IMR-90 (cell line): ENCODE results near the gene DRC3.
A peak's percentile ranks its signal among the peaks of the same experiment; 100 is the strongest.

Experiments used
- BHLHE40 ChIP-seq: fragments of 150-350 bp; IDR thresholded peaks from 2 replicates; pipeline ENCODE4 v1.6.1; 2016; ENCODE audit warnings: mild to moderate bottlenecking, low read depth, low read length
- CEBPB ChIP-seq: IDR thresholded peaks from 2 replicates; pipeline ENCODE4 v1.6.1; 2012; ENCODE audit warnings: low read depth, low read length, improper control_type of control experiment
- CHD1 ChIP-seq: IDR thresholded peaks from 2 replicates; pipeline ENCODE4 v1.6.1; 2012; ENCODE audit warnings: low read depth, low read length, improper control_type of control experiment
- CTCF ChIP-seq: conservative IDR thresholded peaks from 2 replicates; pipeline ENCODE4 v1.5.1; 2012; ENCODE audit warnings: mild to moderate bottlenecking, low read depth, low read length, improper control_type of control experiment
- ELK1 ChIP-seq: fragments of 150-350 bp; IDR thresholded peaks from 2 replicates; pipeline ENCODE4 v1.6.1; 2016; ENCODE audit warnings: low read depth, mild to moderate bottlenecking, low read length, moderate library complexity, borderline replicate concordance
- MAFK ChIP-seq: IDR thresholded peaks from 2 replicates; pipeline ENCODE4 v1.6.1; 2012; ENCODE audit warnings: low read depth, low read length, improper control_type of control experiment
- POLR2A ChIP-seq: IDR thresholded peaks from 2 replicates; pipeline ENCODE4 v1.6.1; 2012; ENCODE audit warnings: mild to moderate bottlenecking, low read depth, low read length

- TF ChIP-seq CTCF, result peak; percentile 21; the same call in 1 of the 2 replicates
- no peak for TF ChIP-seq BHLHE40
- no peak for TF ChIP-seq CEBPB
- no peak for TF ChIP-seq MAFK
- no peak for TF ChIP-seq ELK1
- TF ChIP-seq POLR2A, result no peak
- no peak for TF ChIP-seq CHD1
Observed at GRCh38 chr17:18004884-18005305, 32.2 kb downstream of the DRC3 start.
